ENCODE measurements around the gene CEP78.

The CEP78 gene

DNA sequence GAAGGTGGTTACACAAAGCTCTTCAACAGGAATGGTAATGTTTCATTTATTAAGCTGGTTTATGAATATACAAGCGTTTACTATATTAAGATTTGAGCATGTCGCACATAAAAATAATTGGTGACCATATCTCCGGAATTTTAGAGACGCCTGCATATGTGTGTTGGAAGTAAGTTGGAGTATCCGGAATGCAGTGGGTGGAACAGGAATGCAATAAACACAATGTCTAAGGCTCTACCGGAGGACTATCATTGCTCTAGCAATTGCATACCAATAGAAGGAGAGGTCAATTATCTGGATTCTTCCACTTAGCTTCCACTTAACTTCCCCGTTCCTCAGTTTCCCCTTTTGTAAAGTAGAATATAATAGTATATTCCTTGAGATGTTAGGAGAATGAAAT, 1.1 kb upstream of the CEP78 start:
- peak overlapping the region; percentile 87 for H3K4me3 ChIP-seq (ENCODE audit: low read depth, low read length)
- TF ChIP-seq, protein P1, sequence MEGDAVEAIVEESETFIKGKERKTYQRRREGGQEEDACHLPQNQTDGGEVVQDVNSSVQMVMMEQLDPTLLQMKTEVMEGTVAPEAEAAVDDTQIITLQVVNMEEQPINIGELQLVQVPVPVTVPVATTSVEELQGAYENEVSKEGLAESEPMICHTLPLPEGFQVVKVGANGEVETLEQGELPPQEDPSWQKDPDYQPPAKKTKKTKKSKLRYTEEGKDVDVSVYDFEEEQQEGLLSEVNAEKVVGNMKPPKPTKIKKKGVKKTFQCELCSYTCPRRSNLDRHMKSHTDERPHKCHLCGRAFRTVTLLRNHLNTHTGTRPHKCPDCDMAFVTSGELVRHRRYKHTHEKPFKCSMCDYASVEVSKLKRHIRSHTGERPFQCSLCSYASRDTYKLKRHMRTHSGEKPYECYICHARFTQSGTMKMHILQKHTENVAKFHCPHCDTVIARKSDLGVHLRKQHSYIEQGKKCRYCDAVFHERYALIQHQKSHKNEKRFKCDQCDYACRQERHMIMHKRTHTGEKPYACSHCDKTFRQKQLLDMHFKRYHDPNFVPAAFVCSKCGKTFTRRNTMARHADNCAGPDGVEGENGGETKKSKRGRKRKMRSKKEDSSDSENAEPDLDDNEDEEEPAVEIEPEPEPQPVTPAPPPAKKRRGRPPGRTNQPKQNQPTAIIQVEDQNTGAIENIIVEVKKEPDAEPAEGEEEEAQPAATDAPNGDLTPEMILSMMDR (IDR thresholded peaks at IDR 0.05; ENCODE audit: low read depth, low read length, missing control alignments) = no peak
- no peak for DNase-seq (ENCODE audit: low read depth)
- in situ Hi-C loops (cut with HindIII; ENCODE audit: low sequenced_read_pairs) = no loop called here

DNA sequence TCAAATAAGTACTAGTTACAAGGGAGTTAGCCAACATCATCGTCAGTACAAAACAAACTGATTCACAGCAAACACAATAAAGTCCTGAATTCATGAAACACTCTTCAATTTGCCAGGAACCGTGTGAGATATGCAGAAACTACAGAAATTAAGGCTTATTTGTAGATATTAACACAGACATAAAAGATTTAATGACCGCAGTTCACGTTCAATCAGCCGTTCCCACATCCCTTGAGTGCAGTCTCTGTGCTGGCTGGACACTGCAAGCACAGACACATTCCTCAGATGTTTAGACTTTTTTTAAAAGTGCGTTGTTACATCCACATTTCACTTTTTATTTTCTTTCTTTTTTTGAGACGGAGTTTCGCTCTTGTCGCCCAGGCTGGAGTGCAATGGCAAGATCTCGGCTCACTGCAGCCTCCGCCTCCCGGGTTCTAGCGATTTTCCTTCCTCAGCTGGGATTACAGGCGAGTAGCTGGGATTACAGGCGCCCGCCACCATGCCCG, 566 bp upstream of the CEP78 start:
- no peak for DNase-seq (ENCODE audit: low read depth)
- in situ Hi-C loops (cut with HindIII; ENCODE audit: low sequenced_read_pairs) = no loop called here
- H3K4me3 ChIP-seq (ENCODE audit: low read depth, low read length) = peak overlapping the region; percentile 87
- TF ChIP-seq, protein P1 (IDR thresholded peaks at IDR 0.05; ENCODE audit: low read depth, low read length, missing control alignments) = no peak

DNA sequence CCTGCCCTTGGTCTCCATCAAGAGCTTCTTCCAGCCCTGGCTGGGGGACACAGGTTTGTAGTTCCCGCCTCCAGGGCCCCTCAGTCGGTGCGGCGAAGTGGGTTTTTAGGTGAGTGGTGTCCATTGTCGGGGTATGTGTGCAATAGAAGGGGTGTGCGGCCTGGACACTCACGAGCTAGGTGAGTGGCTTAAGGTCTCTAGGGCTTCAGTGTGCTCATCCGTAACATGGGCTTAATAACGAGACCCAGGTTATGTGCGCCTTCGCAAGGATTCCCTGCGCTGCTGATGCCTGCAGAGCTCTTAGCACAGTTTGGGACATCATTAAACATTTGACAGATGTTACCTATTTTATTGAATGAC, 656 bp downstream of the CEP78 start:
- TF ChIP-seq, protein P1 (IDR thresholded peaks at IDR 0.05; ENCODE audit: low read depth, low read length, missing control alignments) = no peak
- in situ Hi-C loops (cut with HindIII; ENCODE audit: low sequenced_read_pairs) = no loop called here
- H3K4me3 ChIP-seq (ENCODE audit: low read depth, low read length) = peak overlapping the region; percentile 87
- DNase-seq (ENCODE audit: low read depth) = no peak

DNA sequence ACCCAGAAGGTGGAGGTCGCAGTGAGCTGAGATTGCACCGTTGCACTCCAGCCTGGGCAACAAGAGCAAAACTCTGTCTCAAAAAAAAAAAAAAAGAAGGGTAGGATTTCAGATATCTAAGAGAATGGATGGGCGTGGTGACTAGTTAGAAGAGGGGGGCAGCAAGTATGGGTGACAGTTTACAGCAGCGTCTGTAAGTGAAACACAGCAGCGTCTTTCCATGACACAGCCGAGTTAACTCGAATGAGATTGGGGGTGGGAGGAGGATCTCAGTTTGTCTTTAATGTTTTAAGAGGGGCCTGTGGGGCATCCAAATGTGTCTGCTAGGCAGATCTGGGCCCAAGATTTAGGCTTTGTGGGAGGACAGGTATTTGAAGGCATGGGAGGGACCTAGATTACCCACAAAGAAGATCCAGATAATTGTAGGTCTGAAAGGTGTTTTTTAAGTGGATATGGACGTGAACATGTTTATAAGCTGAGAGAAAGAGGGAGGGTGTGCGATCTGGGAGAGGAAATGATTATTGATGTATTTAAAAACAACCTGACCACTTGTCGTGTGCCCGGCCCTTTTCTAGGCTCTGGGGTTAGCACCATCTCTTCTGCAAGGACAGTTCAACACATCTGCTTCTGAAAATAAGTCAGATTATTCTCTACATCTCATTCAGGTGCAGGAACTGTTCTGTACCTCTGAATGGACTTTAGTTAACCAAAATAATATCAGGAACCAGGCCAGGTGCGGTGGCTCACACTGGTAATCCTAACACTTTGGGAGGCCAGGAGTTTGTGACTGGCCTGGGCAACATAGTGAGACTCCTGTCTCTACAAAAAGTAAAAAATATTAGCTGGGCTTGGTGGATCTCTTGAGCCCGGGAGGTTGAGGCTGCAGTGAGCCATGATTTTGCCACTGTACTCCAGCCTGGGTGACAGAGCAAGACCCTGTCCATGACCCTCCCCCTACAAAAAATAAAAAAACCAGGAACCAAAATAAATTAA, 2.5 kb downstream of the CEP78 start:
- TF ChIP-seq, protein P1 (IDR thresholded peaks at IDR 0.05; ENCODE audit: low read depth, low read length, missing control alignments) = no peak
- in situ Hi-C loops (cut with HindIII; ENCODE audit: low sequenced_read_pairs) = no loop called here
- no peak for DNase-seq (ENCODE audit: low read depth)
- no peak overlapping the region for H3K4me3 ChIP-seq (ENCODE audit: low read depth, low read length)

DNA sequence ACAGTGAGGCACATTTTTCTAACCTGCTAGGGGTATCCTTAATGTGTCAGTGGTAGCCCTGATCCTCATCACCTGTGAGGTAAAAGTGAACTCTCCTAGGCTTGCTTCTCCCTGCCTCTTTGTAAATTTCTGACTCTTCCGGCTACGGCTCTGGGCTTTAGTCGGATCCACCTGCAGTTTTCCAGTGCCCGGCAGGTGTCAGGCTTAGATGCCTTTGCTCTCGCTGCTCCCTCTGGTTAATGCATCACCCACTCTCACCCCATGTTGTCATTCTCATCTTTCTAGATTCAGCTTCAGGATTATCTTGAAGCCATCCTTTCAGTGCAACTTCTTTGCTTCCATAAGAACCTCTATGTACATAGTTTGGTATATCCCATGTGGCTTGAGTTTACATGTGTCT, 3.6 kb downstream of the CEP78 start:
- DNase-seq (ENCODE audit: low read depth) = no peak
- H3K4me3 ChIP-seq (ENCODE audit: low read depth, low read length) = no peak overlapping the region
- in situ Hi-C loops (cut with HindIII; ENCODE audit: low sequenced_read_pairs) = no loop called here
- TF ChIP-seq, protein P1 (IDR thresholded peaks at IDR 0.05; ENCODE audit: low read depth, low read length, missing control alignments) = peak; percentile 58

DNA sequence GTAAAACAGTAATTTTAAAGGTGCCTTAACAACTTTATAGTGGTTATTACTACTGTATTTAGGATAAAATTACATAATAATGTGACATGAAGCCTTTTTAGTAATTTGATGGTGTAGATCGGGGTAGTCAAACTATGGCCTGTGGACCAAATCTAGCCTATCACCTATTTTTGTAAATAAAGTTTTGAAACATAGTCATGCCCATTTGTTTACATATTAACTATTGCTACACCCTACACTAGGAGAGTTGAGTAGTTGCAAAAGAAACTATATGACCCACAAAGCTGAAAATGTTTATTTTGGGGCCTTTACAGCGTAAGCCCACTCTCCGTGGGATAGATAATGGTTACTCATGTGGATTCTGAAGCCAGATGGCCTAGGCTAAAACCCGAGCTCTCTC, 6.2 kb downstream of the CEP78 start:
- in situ Hi-C loops (cut with HindIII; ENCODE audit: low sequenced_read_pairs) = no loop called here
- DNase-seq (ENCODE audit: low read depth) = no peak
- H3K4me3 ChIP-seq (ENCODE audit: low read depth, low read length) = no peak overlapping the region
- TF ChIP-seq, protein P1 (IDR thresholded peaks at IDR 0.05; ENCODE audit: low read depth, low read length, missing control alignments) = no peak

Data from astrocyte of the cerebellum (primary cell).